ENCODE measurements around the gene L2HGDH. TPM values are rescaled to one million over a fixed set of nuclear protein-coding genes. Genes with fewer than 3 reads are reported as not detected.

The L2HGDH gene
- total RNA-seq, 2 donors from 2014 or later, result 15.9 to 23.2 TPM

DNA sequence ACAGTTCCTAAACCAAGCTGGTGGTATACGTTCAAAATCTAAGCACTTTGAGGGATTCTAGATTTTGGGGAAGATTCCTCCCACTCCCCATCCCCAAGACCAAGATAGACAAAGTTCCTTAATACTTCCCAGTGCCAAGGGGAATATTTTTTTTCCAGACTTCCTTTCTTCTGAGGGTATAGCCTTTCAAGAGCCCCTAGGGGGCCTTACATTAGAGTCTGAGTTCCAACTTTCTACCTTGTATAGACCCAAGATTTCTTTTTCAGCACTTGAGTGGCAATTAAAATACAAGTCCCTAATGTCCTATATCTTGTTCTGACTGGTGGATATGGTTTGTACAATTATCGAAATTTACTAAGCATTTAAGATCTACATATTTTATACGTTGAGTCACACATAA, 52.0 kb downstream of the L2HGDH start:
- Histone ChIP-seq H3K9me3 (ENCODE audit: control insufficient read depth, low read length) (no peaks in the 10 kb centered on the region), H3K27ac (ENCODE audit: low read depth, low read length) (no peak overlapping the region), H3K27me3 (ENCODE audit: control insufficient read depth, insufficient read depth, low read length, poor library complexity, severe bottlenecking) (no peaks in the 10 kb centered on the region), H3K4me1 (ENCODE audit: control insufficient read depth, insufficient read depth, low read length) (no peaks in the 10 kb centered on the region), H3K4me3 (ENCODE audit: low read length) (no peak overlapping the region), H3K9ac (ENCODE audit: extremely low read depth, low read length, poor library complexity, severe bottlenecking) (no peak overlapping the region), H3K36me3 (ENCODE audit: control insufficient read depth, insufficient read depth, low read length) (peaks cover 7% of the 10 kb centered on the region)
- 83% methylated on average over 3 of the region's 3 CpGs; no CpG with 5 or more reads in 1 of the 2 experiments for WGBS, 2 experiments (ENCODE audit: insufficient coverage in 1 of 2, insufficient read length in 1 of 2)
- Mint-ChIP-seq H3K4me1 (no peaks in the 10 kb centered on the region), H3K9me3 (no peaks in the 10 kb centered on the region), H3K27ac (no peak overlapping the region), H3K27me3 (ENCODE audit: insufficient read depth) (no peaks in the 10 kb centered on the region), H3K4me3 (no peak overlapping the region), H3K36me3 (ENCODE audit: low read depth) (peaks cover 9% of the 10 kb centered on the region)
- TF ChIP-seq CTCF (conservative IDR thresholded peaks at IDR 0.05), result no peak
- DNase-seq, result no peak

DNA sequence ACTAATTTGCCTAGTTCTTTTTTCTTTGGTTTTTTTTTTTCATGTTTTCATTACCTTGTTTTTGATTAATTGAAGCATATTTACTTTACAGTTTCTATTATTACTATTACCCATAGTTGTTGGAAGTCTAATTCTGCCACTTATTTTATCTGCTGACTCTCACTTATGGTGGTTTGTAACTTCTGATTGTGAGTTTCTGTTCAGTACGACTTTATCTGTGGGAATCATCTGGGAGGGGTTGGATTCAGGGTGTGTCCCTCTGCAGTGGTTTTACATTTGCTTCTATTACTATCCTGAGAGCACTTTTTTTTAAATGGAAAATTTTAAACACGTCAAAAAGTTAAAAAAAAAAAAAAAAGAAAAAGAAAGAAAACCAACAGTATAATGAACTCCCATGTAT, 54.3 kb downstream of the L2HGDH start:
- H3K36me3 Mint-ChIP-seq (ENCODE audit: low read depth), result peaks cover 19% of the 10 kb centered on the region

DNA sequence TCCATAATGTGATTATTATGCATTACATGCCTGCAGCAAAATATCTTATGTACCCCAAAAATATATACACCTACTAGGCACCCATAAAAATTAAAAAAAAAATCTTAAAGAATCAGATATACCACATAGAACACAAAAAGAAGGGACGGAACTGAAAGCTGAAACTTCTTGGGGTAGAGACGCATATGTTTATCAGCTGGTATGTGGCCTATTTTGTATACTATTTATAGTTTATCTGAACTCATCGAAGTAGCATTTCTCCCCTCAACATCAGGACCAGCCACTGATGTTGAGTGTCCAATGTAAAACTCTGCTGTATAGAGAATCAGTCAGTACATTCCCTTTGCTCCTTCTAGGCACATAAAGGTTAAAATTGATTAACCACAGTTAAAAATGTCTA, 57.8 kb downstream of the L2HGDH start:
- WGBS, 2 experiments (ENCODE audit: insufficient coverage in 1 of 2, insufficient read length in 1 of 2), result 100% methylated on average over 1 of the region's 3 CpGs; no CpG with 5 or more reads in 1 of the 2 experiments
- Mint-ChIP-seq H3K27ac (no peak overlapping the region), H3K4me1 (no peaks in the 10 kb centered on the region), H3K36me3 (ENCODE audit: low read depth) (peaks cover 20% of the 10 kb centered on the region), H3K27me3 (ENCODE audit: insufficient read depth) (no peaks in the 10 kb centered on the region), H3K9me3 (no peaks in the 10 kb centered on the region), H3K4me3 (no peak overlapping the region)
- Histone ChIP-seq H3K4me1 (ENCODE audit: control insufficient read depth, insufficient read depth, low read length) (no peaks in the 10 kb centered on the region), H3K27me3 (ENCODE audit: control insufficient read depth, insufficient read depth, low read length, poor library complexity, severe bottlenecking) (no peaks in the 10 kb centered on the region), H3K36me3 (ENCODE audit: control insufficient read depth, insufficient read depth, low read length) (peaks cover 4% of the 10 kb centered on the region), H3K4me3 (ENCODE audit: low read length) (no peak overlapping the region), H3K9ac (ENCODE audit: extremely low read depth, low read length, poor library complexity, severe bottlenecking) (no peak overlapping the region), H3K27ac (ENCODE audit: low read depth, low read length) (no peak overlapping the region), H3K9me3 (ENCODE audit: control insufficient read depth, low read length) (no peaks in the 10 kb centered on the region)
- TF ChIP-seq CTCF (conservative IDR thresholded peaks at IDR 0.05), result no peak
- DNase-seq, result no peak

More for the DNA sequence above, 54.3 kb downstream of the L2HGDH start:
- Histone ChIP-seq H3K36me3 (ENCODE audit: control insufficient read depth, insufficient read depth, low read length) (peaks cover 4% of the 10 kb centered on the region), H3K9ac (ENCODE audit: extremely low read depth, low read length, poor library complexity, severe bottlenecking) (no peak overlapping the region), H3K4me3 (ENCODE audit: low read length) (no peak overlapping the region), H3K27ac (ENCODE audit: low read depth, low read length) (no peak overlapping the region), H3K4me1 (ENCODE audit: control insufficient read depth, insufficient read depth, low read length) (no peaks in the 10 kb centered on the region), H3K9me3 (ENCODE audit: control insufficient read depth, low read length) (no peaks in the 10 kb centered on the region), H3K27me3 (ENCODE audit: control insufficient read depth, insufficient read depth, low read length, poor library complexity, severe bottlenecking) (no peaks in the 10 kb centered on the region)
- DNase-seq, result no peak
- WGBS, 2 experiments (ENCODE audit: insufficient coverage in 1 of 2, insufficient read length in 1 of 2), result 94 to 100% methylated on average over 1 to 2 of the region's 2 CpGs
- Mint-ChIP-seq H3K27me3 (ENCODE audit: insufficient read depth) (no peaks in the 10 kb centered on the region), H3K9me3 (no peaks in the 10 kb centered on the region), H3K27ac (no peak overlapping the region), H3K4me1 (no peaks in the 10 kb centered on the region), H3K4me3 (no peak overlapping the region)
- no peak for TF ChIP-seq CTCF (conservative IDR thresholded peaks at IDR 0.05)

Data from endodermal cell (in vitro differentiated cells).